ENCODE data around the gene EPN1.

GRCh38 chr19:55636723-55637122 is 38.3 kb upstream of the EPN1 start:
- TF ChIP-seq CTCF (IDR thresholded peaks at IDR 0.05 in 4 of 5, conservative IDR thresholded peaks at IDR 0.05 in 1 of 5), result no peak
- TF ChIP-seq POLR2A (IDR thresholded peaks at IDR 0.05), result no peak

Measured in gastrocnemius medialis (tissue), 4 donors.